HL-60 (cell line): ENCODE data around the gene DNAH17.

Experiments used
- CTCF ChIP-seq: IDR thresholded peaks from one replicate; pipeline ENCODE4 v1.5.1; 2011; ENCODE audit warnings: low read length, control low read depth, inconsistent platforms; ENCODE audit not compliant: insufficient read depth
- POLR2AphosphoS5 ChIP-seq: IDR thresholded peaks from 2 replicates; pipeline ENCODE4 v1.6.1; 2012; ENCODE audit warnings: low read depth
- REST ChIP-seq: IDR thresholded peaks from 2 replicates; pipeline ENCODE4 v1.6.1; 2012; ENCODE audit warnings: low read depth; ENCODE audit not compliant: insufficient replicate concordance
- SPI1 ChIP-seq: IDR thresholded peaks from 2 replicates; pipeline ENCODE4 v1.6.1; 2012; ENCODE audit warnings: low read depth, mild to moderate bottlenecking, borderline replicate concordance

- TF ChIP-seq CTCF (no peak), REST (no peak), POLR2AphosphoS5 (no peak), SPI1 (no peak)
Measured at GRCh38 chr17:78401891-78402290, 175.3 kb downstream of the DNAH17 start.
